RCC 7860 (cell line): ENCODE results near the gene SBK2.
"Not testable (repeated sequence)": the region's sequence is repeated elsewhere in the genome, so short reads cannot be mapped to it uniquely, and the experiment has no call there.

Source experiments
- DNase-seq: peaks from one replicate; pipeline ENCODE4 v3.0.0-alpha.2; 2015; ENCODE audit warnings: low spot score
- FAIRE-seq: peaks from 2 replicates; lab custom pipeline; 2012; peaks lifted over from hg19 to GRCh38; lab: Jason Lieb, UNC

SBK2 gene

DNA sequence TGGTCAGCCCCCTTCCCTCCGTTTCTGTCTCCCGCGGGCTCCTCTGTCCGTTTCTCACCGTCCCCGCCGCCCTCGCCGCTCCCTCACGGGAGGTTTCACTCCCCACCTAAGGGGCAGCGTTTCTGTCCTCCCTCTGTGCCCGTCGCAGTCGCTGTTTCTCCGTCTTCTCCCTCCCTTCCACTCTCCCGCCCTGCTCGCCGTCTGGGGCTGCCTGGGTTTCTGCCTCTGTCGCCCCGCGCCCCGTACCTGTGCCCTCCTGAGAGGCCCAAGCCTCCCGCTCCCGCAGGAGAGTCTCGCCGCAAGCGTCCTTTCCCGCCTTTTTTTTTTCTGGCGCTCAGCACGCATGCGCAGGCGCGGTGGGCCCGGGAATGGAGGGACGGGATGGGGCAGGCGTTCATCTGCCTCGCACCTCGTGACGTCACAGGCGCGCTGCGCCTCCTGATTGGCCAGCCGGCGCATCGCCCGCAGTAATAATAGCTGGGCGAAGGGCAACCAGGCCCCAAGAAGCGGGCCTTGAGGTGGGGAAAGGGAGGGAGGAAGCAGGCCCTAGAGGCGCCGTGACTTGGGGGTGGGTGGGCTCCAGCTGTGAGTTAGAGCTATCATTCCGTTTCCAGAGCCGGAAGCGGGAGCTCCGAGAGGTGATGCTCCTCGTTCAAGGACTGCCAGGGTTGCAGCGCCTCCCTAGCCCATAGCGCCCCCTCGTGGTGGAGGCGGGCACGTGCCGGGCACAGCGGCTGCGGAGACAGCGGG, 33.3 kb downstream of the SBK2 start:
- FAIRE-seq, result no peak
- peak; percentile 71 for DNase-seq

DNA sequence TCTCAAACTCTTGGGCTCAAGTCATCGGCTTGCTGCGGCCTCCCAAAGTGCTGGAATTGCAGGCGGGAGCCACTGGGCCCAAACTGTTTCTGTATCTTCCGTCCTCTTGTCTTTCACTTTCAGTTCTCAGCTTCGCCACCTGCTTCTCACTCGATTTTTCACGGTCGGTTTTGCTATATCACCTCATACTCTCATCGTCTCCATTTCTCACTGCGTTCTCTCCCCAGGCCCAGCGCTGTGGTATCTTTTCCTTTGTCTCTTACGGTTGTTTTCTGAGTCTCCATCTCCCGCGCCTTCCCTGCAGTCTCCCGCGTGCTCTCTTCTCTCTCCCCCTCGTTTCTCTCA, 33.8 kb downstream of the SBK2 start:
- DNase-seq (no peak), FAIRE-seq (no peak)

DNA sequence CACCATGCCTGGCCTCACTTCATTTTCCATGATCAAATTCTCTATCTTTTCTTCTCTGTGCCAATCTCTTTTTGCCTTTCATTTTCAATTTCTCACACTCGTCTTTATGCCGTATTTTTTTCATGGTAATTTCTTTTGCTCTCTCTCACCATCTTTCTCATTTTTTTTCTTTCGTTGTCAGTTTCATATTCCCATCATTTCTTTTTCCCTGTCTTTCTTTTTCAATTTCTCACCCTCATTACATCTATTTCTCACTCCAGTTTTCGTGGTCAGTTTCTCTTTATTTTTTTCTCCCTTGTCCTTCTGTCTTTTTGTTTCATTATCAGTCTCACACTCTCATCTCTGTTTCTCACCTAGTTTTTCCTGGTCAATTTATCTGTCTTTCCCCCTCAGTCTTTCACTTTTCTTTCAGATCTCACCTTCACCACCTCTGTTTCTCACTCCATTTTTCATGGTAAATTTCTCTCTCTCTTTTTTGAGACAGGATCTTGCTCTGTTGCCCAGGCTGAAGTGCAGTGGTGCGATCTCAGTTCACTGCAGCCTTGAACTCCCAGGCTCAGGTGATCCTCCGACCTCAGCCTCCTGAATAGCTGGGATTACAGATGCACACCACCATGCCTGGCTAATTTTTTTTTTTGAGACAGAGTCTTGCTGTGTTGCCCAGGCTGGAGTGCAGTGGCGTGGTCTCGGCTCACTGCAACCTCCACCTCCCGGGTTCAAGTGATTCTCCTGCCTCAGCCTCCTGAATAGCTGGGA, 34.6 kb downstream of the SBK2 start:
- DNase-seq, result no peak
- no peak for FAIRE-seq

DNA sequence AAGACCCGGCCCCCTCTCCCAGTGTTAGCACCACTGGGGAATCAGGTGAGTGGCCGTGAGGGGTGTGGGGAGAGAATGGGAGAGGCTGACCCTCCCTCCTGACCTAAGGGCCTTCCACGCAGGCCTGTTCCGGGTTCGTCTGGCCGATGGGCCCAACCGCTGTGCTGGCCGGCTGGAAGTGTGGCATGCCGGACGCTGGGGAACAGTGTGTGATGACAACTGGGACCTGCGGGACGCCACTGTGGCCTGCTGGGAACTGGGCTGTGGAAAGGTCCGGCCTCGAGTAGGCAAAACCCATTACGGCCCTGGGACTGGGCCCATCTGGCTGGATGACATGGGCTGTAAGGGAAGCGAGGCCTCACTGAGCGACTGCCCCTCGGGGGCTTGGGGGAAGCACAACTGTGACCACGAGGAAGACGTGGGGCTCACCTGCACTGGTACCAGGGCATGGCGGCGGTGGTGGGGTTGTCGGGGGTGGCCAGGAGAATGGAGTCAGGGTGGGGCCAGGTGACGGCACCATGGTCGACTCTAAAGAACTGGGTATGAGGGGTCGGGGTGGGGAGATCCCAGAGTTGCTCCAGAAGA, 36.5 kb downstream of the SBK2 start:
- FAIRE-seq, result no peak
- no peak for DNase-seq

DNA sequence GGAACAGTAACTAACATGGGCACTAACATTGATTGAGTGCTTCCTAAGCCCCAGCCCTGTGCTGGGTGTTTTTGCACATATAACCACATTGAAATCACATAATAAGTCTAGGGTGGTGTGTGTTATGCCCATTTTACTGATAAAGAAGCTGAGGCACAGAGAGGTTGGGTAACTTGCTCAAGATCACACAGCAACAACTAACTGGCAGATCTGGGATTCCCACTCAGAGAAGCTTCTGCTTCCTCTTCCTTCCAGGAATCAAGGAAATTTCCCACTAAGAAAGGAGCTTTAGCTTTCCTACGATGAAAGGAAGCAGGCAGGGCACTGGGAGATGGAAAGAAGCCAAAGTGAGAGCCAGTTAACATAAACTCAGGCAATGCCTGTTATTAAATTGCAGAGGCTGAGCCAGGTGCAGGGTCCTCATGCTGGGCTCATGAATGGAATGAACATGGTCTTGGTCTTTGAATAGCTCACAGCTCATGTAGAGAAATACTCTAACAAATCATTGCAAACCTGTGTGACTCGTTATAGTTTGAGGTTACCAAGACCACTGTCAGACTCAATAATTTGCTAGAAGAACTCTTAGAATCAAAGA, 38.6 kb downstream of the SBK2 start:
- DNase-seq, result no peak
- FAIRE-seq, result no peak

DNA sequence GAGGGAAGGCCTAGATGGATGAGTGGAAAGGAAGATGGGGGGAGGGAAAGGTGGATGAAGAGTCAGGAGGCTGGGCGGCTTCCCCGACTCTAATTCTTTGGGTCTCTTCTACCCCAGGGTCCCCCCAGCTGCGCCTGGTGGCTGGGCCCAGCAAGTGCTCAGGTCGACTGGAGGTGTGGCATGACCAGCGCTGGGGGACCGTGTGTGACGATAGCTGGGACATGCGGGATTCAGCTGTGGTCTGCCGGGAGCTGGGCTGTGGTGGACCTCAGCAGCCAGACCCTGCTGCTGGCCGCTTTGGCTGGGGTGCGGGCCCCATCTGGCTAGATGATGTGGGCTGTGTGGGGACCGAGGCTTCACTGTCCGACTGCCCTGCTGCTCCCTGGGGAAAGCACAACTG, 39.2 kb downstream of the SBK2 start:
- FAIRE-seq (no peak), DNase-seq (no peak)

DNA sequence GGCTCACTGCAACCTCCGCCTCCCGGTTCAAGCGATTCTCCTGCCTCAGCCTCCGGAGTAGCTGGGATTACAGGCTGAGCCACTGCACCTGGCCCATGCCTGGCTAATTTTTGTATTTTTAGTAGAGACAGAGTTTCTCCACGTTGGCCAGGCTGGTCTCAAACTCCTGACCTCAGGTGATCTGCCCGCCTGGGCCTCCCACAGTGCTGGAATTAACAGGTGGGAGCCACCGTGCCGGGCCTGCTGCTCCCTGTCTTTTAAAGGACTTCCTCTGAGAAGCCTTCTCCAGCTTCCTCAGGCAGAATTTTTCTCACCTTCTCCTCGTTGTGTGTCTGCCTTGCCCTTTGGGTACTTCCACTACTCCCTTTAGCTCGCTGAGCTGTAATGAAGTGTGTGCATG, 40.1 kb downstream of the SBK2 start:
- DNase-seq, FAIRE-seq: not testable (repeated sequence)

DNA sequence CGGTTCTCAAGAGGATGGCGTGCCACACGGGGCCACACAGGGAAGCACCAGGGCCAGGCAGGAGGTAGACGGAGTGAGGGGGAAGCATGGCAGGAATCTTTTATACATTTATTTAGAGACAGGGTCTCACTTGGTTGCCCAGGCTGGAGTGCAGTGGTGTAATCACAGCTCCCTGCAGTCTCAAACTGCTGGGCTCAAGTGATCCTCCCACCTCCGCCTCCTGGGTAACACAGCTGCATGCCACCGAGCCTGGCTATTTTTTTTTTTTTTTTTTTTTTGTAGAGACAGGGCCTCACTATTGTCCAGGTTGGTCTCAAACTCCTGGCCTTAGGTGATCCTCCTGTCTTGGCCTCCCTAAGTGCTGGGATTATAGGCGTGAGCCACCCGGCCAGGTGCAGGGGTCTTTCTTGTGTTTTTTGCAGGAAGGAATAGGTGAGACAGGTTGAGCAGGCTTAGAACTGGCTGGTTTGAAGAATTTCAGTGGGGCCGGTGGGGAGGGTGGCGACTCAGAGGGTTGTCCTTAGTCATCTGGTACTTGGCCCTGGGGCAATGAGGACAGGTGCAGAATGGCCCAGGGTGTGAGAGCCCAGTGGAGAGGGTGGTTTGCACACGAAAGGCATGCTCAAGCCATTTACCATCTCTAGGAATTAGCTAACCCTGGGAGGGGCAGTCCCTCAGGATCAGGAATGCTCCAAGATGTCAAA, 41.1 kb downstream of the SBK2 start:
- DNase-seq (no peak), FAIRE-seq (no peak)

DNA sequence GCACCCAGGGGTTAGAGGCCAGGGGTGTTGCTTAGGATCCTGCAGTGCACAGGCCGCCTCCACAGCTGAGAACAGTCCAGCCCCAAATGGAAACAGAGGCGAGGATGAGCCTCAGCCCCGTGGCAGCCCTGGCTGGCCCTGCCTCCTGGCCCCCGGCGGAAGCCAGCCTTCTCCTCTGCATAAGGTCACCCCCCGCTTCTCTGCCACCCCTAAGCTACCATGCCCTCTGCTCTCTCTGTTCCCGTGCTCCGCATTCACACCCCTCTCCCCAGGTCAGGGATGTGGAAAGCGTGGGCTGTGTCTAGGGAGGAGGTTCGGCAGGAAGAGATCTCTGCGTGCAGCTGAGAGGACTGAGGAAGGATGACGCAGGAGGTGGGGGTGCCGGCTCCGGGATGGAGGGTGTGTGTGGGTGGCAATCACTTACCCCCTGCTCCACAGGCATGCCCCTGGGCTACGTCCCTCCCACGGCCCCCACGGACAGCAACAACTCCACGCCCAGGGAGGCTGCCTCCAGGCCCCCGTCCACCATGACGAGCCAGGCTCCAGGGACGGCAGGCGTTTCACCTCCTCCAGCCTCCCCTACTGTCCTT, 42.7 kb downstream of the SBK2 start:
- DNase-seq (no peak), FAIRE-seq (no peak)

DNA sequence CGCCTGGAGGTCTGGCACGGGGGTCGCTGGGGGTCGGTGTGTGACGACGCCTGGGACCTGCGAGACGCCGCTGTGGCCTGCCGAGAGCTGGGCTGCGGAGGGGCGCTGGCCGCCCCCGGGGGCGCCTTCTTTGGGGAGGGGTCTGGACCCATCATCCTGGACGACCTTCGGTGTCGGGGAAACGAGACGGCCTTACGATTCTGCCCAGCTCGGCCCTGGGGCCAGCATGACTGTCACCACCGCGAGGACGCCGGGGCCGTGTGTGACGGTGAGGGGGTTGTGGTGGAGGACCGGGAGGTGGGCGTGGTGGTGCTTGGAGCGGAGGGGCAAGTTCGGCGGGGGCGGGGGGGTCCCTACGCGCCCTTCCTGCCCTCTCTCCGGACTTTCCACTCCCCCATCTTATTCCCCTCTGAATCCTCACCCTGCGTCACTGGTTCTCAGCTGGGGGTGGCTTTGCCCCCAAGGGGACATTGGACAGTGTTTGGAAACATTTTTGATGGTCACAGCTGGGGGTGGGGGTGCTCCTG, 43.2 kb downstream of the SBK2 start:
- FAIRE-seq (no peak), DNase-seq (no peak)

DNA sequence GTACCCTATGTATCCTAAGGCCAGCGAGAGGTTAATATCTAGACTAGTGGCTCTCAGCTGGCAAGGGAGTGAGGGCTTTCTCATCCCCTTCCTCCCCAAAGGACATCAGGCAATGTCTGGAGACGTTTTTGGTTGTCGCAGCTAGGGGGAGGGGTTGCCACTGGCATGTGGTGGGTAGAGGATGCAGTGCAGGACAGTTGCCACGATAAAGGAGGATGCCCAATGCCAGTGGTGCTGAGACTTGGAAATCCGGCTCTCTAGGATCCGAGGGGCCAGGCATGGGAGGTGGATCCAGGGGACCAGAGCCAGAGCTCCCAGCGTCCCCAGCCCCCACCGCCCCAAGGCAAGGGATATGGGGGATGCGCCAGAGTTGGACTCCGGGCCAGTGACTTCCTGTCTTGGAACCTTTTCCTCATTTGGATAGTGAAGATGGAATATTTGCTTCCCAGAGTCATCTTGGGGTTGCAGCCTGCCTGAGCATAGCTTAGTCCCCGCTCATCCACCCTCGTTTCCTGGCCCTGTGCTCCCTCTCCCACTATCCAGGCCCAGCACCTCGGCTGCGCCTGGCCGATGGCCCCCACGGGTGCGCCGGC, 43.8 kb downstream of the SBK2 start:
- no peak for FAIRE-seq

DNA sequence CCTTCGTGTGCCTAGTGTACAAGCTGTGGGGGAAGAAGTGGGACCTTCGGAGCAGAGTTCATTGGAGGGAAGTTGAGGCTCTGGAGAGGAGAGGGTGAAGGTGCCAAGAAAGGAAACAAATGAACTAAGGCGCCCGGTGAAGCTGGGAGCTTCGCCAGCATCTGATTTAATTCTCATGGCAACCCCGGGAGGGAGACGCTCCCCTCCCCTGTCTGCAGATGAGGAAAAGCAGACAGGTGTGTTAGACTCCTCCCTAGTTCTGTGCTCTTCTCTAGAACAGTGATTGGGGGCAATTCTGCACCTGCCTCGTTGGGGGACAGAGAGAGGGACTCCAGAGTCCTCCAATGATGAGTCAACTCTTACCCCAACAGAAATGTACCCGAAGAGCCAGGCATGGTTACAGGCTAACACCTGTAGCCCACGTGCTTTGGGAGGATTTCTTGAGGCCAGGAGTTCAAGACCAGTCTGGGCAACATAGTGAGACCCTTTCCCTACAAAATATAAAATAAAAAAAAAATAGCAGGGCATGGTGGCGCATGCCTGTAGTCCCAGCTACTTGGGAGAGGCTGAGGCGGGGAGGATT, 44.5 kb downstream of the SBK2 start:
- FAIRE-seq (no peak), DNase-seq (no peak)

More for the DNA sequence above, 43.8 kb downstream of the SBK2 start:
- DNase-seq, result no peak

DNA sequence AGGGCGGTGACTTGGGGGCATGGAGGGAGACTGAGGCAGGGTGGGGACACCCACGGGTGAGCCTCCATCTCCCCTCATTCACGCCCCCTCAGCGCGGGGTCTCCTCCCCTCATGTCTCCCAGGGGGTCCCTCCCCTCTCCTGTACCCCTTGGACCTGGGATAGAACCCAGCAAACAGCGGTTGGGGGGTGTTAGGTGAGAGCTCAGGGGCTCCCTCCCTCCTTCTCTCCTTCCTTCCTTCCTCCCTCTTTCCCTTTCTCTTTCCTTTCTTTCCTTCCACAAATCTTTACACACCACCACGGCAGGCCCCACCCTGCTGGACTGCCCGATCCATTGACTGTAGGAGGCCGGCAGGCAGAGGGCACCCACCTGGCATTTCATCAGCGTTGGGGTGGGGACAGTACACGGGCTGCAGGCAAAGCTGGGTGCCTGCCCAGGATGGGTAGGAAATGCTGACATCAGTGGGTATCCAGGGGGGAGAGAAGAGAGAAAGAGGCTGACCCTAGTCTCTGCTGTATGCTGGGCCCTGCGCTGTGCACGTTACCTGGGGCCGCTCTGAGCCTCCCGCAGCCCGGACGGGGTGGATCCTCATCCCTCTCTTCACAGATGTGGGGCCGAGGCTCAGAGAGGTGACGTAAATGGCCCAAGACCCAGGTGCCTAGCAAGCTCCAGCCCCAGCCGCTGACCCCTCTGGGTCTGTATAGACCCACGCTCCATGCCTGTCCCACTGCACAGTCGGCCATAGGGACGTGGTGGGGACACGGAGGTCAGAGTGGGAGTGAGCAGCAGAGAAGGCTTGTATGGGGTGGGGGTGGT, 45.2 kb downstream of the SBK2 start:
- FAIRE-seq, result no peak

DNA sequence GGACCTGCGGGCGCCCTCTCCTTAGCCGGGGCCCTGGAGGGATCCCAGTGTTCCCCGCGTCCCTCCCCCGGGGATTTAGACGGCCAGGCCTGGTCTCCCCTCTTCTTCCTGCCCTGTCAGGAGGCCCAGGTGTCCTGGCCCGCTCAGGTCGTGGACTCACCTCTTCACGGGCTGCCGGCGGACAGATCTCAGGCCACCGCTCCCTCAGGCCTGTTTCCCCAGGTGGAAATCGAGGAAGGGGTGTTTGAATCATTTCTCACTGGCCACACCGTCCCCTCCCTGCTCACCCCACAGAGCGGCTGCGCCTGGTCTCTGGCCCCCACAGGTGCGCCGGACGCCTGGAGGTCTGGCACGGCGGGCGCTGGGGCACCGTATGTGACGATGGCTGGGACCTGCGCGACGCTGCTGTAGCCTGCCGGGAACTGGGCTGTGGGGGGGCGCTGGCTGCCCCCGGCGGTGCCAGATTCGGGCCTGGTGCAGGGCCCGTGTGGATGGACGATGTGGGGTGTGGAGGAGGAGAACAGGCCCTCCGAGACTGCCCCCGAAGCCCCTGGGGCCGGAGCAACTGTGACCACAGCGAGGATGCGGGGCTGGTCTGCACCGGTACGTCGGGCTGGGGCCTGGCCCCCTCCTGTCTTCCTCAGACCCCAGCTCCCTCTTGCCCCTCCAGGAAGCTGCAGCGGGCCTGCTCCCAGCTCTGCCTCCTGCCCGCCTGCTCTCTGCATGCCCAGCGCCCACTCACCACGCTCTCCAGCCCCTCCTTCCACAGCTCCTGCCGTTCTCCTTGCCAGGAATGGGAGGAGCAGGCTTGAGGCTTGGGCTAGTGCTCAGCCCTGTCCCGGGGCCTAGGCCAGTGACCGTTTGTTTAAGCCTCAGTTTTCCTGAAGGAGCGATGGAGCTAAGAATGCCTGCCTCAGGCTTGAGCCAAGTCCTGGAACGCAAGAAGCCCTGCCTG, 46.2 kb downstream of the SBK2 start:
- DNase-seq, result no peak
- no peak for FAIRE-seq

More for the DNA sequence above, 45.2 kb downstream of the SBK2 start:
- DNase-seq, result no peak

DNA sequence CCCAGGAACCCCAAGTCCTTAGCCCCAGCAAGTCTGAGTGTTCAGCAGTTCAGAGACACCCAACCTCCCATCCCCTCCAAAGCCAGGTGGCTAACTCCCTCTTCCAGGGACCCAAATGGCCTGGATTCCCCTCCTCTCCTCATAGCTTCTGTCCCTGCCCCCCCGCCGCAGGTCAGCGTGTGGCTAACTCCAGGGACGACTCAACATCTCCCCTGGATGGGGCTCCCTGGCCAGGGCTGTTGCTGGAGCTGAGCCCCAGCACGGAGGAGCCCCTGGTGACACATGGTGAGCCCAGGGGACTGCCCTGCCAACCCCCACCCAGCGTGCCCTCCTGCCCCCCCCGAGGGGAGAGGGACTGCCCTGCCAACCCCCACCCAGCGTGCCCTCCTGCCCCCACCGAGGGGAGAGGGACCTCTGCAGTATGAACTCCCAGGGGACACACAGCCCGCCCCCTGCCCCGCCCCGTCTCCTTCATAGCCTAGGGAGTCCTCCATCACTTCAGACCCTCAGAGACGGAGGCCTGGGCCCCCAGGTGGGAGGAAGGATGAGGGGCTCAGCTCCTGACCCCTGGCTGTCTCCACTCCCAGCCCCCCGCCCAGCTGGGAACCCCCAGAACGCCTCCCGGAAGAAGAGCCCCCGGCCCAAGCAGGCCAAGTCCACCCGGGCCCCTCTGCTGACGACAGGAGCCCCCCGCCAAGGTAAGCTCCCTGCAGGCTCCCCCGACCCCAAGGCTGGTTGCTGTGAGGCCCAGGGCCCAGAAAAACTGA, 47.0 kb downstream of the SBK2 start:
- no peak for FAIRE-seq

DNA sequence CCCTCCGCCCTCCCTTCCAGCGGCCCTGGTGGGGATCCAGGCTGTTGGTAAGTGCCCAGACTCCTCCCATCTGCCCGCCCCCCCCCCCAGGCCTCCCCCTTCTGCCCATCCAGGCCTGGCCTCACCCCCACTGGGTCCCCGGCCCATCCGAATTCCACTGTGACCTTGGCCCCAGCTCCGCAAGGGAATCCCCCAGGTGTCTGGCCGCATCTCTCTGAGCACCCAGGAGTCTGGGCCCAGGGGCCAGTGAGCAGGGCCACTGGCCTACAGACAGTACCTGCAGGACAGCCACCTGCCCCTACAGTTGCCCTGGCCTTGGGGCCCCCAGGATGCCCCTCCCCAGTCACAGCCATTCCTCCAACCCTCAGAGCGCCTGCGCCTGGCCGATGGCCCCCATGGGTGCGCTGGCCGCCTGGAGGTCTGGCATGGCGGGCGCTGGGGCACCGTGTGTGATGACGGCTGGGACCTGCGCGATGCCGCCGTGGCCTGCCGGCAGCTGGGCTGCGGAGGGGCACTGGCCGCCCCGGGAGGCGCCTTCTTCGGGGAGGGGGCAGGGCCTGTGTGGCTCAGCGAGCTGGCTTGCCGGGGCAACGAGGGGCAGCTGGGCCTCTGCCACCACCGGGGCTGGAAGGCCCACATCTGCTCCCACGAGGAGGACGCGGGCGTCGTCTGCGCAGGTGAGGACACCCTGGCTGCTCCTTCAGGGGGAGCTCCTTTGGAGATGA, 47.8 kb downstream of the SBK2 start:
- DNase-seq, result no peak

More for the DNA sequence above, 47.0 kb downstream of the SBK2 start:
- no peak for DNase-seq

More for the DNA sequence above, 47.8 kb downstream of the SBK2 start:
- FAIRE-seq, result no peak
